Retinal pigment epithelial cell (primary cell): ENCODE data around the gene MPL.

Experiments
- DNase-seq: peaks from one replicate; pipeline ENCODE4 v3.0.0-alpha.2; 2010; ENCODE audit warnings: low read depth
- H3K4me3 ChIP-seq: 2 replicates; pipeline ENCODE4 v1.5.1; 2011; ENCODE audit warnings: mild to moderate bottlenecking, low read length, control low read depth, moderate library complexity
- CTCF ChIP-seq: conservative IDR thresholded peaks from 2 replicates; pipeline ENCODE4 v1.5.1; 2011; ENCODE audit warnings: low read depth, low read length, control low read depth, inconsistent platforms

Gene MPL

GRCh38 chr1:43293896-43294760 is 43.5 kb upstream of the MPL start:
- no peak for TF ChIP-seq CTCF
- peak; percentile 55 for DNase-seq
- H3K4me3 ChIP-seq = no peak overlapping the region

DNA sequence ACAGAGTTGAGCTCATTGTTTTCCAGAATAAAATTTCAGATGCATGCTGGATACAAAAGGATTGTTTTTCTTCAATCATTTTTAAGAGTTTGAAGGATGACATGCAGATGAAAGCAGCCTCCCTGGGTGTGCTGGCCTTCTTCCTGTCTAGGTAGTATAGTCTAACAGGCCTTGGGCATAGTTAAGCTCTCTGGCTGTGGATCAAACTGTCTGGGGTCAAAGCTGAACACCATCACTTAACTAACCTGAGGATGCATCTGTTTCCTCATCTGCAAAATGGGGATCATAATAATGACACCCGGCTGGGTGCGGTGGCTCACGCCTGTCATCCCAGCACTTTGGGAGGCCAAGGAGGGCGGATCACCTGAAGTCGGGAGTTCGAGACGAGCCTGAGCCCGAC is 42.9 kb upstream of the MPL start:
- no peak for DNase-seq
- no peak overlapping the region for H3K4me3 ChIP-seq
- no peak for TF ChIP-seq CTCF

DNA sequence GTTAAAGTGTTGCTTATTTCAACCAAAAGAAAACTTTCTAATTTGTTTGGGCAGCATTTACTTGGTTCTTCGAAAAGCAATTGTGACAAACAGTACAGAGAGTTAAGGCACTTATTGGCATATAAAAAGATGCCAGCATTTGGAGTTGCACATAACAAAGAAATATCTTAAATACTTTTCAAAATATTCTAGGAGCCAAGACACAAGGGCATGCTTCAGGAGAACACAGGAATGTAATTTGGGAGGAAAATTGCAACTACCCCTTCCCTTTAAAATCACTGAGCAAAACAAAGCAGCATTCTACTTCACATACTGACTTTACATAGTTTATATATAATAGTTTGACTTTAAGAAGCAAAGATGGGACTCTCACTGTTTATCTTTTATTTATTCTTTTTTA is 41.4 kb upstream of the MPL start:
- H3K4me3 ChIP-seq = no peak overlapping the region
- no peak for TF ChIP-seq CTCF
- DNase-seq = no peak

- no peak overlapping the region for H3K4me3 ChIP-seq
- TF ChIP-seq CTCF = no peak
- DNase-seq = no peak
Observed at GRCh38 chr1:43298055-43298454, 39.6 kb upstream of the MPL start.

GRCh38 chr1:43299101-43299500 is 38.5 kb upstream of the MPL start:
- no peak for DNase-seq
- no peak overlapping the region for H3K4me3 ChIP-seq
- no peak for TF ChIP-seq CTCF

DNA sequence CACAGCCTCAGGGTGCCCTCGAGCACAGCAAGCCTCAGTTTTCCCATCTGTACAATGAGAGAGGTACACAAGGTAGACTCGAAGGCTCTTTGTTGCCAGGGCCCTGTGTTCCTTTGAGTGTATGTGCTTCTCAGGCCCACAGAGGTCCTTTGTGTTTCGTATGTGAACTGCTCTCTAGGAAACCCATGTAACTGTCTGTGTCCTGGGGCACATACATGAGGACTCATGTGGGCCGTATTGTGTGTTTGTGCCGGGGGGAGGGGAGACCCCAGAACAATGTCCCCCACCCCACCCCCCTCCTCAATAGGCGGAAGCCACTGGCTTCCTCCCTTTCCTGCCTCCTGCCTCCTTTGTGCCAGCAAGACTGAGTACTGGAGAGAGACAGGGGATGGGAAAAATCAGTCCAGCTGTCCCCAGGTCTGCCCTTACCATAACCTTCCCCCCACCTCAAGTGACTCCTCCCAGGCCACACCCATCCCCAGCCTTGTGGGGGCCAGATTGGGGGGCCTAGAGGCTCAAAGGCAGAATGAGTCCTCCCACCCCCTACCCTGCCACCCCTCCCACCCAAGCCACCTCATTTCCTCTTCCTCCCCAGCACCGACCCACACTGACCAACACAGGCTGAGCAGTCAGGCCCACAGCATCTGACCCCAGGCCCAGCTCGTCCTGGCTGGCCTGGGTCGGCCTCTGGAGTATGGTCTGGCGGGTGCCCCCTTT is 37.1 kb upstream of the MPL start, which contains the start of gene TIE1:
Gene TIE1 (plus strand): TSS at position 605 of the 717 bp plus-strand sequence. CDS start 90 bp downstream, at position 695.
- no peak within 1 kb of the TSS for H3K4me3 ChIP-seq
- no peak for TF ChIP-seq CTCF
- no peak for DNase-seq
